A172 (cell line): ENCODE data around the gene PCDHAC2. TPM values are rescaled to one million over a fixed set of nuclear protein-coding genes. Genes with fewer than 3 reads are reported as not detected.

Experiments
- DNase-seq: peaks from one replicate; pipeline ENCODE4 v3.0.0-alpha.2; 2015; ENCODE audit warnings: low spot score
- total RNA-seq: library from RNA; depleted of rRNA; stranded (reverse); fragments of >200 nt; shearing (Covaris generic); gene quantifications from 2 replicates; pipeline ENCODE4 v1.2.3, GENCODE V29; 2014; rRNA removed

Gene PCDHAC2, protein sequence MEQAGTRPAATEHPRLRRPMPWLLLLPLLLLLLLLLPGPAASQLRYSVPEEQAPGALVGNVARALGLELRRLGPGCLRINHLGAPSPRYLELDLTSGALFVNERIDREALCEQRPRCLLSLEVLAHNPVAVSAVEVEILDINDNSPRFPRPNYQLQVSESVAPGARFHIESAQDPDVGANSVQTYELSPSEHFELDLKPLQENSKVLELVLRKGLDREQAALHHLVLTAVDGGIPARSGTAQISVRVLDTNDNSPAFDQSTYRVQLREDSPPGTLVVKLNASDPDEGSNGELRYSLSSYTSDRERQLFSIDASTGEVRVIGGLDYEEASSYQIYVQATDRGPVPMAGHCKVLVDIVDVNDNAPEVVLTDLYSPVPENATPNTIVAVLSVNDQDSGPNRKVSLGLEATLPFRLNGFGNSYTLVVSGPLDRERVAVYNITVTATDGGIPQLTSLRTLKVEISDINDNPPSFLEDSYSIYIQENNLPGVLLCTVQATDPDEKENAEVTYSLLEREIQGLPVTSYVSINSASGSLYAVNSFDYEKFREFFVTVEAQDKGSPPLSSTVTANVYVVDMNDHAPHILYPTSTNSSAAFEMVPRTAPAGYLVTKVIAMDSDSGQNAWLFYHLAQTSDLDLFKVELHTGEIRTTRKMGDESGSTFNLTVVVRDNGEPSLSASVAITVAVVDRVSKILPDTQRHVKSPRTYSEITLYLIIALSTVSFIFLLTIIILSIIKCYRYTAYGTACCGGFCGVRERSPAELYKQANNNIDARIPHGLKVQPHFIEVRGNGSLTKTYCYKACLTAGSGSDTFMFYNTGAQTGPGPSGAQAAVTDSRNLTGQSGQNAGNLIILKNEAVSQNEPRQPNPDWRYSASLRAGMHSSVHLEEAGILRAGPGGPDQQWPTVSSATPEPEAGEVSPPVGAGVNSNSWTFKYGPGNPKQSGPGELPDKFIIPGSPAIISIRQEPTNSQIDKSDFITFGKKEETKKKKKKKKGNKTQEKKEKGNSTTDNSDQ
- 3.2 and 5.1 TPM in 2 replicates for total RNA-seq

DNA sequence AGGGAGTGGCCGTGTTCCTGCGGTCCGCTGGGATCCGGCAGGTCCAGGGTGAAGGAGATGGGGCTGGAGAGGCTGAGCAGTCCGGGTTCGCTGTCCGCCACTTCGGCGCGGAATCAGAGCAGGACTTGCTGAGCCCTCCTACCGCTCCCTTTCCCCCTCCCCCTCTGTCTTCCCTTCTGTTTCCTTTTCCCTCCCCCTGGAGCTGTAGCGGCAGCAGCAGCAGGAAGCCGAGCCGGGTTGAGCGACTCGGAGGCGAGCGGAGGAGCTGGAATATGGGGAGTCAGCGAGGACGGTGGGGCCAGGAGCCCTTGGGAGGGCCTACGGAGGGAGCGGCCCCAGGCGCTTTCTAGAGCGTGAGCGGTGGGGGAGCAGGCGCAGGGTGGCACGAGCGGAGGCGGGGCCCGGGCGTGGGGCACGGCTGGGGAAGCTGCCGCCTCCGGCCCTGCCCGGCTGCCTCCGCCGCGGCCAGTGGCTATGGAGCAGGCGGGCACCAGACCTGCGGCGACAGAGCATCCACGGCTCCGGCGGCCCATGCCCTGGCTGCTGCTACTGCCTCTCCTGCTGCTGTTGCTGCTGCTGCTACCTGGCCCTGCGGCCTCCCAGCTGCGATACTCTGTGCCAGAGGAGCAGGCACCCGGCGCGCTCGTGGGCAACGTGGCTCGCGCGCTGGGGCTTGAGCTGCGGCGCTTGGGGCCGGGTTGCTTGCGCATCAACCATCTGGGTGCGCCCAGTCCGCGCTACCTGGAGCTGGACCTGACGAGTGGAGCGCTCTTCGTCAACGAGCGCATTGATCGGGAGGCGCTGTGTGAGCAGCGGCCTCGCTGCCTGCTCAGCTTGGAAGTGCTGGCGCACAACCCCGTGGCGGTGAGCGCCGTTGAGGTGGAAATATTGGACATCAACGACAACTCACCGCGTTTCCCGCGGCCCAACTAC lies at the start of gene PCDHAC2:
TSS of gene PCDHAC2 (plus strand) at position 184 of the 933 bp plus-strand sequence. CDS start at position 475, 291 bp downstream.
- DNase-seq = peak; percentile 79

DNA sequence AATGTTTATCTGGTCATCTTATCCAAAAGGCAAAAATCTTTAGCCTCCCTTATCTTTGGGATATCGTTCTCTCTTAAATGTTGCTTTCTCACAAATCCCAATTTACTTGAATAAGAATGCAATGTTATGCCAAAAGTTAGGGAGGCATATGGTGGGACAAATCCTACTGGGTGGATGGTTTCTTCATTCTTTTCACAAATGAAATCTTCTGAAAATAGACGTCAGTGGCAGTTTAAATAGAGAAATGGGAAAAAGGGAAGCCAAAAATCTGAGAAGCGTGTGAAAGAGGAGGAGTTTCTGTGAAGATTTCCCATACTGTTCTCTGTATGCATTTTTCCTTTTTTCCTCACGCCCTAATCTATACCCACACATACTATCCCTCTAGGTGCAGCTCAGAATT lies 42.7 kb upstream of the PCDHAC2 start:
- no peak for DNase-seq

GRCh38 chr5:140925806-140926442 lies 40.4 kb upstream of the PCDHAC2 start, which contains the start of gene PCDHAC1:
Gene PCDHAC1, plus strand, starts transcription at chr5:140926299. Its CDS starts 594 bp downstream, at chr5:140926893.
- DNase-seq = peak; percentile 4

DNA sequence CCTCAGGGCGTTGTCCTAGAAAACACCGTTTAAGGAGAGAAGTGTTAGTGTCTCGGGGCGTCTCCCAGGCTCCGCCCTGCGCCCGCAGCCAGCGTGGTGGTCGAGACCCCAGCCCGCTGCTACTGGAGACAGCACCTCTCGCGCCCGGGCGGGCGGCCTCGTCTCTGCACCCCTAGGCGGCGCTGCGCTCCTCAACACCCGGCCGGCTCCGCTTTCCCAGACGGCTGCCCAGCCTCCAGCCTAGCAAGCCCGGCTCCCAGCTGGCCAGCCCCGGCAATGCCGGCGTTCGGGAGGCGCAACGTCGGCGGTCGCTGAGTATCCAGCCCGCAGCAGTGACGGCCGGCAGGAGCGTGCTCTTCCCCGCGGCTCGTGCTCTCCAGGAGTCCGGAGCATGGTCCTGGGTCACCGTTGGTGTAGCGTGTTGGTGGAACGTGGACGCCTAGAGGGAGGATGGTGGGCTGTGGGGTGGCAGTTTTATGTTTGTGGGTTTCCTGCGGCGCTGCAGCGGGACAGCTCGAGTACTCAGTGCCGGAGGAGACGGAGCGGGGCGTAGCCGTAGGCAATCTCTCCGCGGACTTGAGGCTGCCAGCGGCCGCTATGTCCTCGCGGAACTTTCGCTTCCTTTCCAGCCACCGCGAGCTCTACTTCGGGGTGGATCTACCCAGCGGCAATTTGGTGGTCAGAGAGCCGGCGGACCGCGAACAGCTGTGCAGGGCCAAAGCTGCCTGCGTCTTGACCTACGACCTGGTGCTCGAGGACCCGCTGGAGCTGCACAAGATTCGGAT lies 39.6 kb upstream of the PCDHAC2 start:
- peak; percentile 75 for DNase-seq

- no peak for DNase-seq
These were observed 39.1 kb upstream of the PCDHAC2 start for GRCh38 chr5:140927228-140927573.

GRCh38 chr5:140934964-140935606 lies 31.2 kb upstream of the PCDHAC2 start:
- DNase-seq = no peak

GRCh38 chr5:140946578-140946977 lies 19.7 kb upstream of the PCDHAC2 start:
- DNase-seq = no peak

DNA sequence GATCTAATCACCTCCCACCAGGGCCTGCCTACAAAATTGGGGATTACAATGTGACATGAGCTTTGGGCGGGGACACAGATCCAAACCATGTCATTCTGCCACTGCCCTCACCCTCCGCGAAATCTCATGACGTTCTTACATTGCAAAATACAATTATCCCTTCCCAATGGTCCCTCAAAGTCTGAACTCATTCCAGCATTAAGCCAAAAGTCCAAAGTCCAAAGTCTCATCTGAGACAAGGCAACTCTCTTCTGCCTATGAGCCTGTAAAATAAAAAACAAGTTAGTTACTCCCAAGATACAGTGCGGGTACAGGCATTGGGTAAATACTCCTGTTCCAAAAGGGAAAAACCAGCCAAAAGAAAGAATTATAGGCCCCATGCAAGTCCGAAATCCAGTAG lies 14.6 kb upstream of the PCDHAC2 start:
- DNase-seq = no peak

DNA sequence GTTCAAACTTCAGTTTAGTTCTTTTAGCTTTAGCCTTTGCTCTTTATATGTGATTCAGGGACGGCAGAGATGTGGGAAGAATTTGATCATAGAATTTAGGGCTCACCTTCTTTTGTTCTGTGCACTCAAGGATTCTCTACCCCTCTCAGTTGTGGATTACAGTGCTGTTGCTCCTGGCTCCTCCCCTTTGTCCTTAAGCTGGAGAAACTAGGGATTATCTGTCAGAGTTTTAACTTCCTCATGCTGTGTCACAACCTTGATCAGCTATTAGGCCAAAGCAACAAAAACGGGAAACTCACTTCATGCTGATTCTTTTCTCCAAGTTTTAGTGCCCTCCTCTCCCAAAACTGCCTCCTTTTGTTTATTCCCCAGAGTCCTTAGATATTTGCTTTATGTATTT lies 13.0 kb upstream of the PCDHAC2 start:
- DNase-seq = no peak

GRCh38 chr5:140962190-140962589 lies 4.1 kb upstream of the PCDHAC2 start:
- DNase-seq = no peak

DNA sequence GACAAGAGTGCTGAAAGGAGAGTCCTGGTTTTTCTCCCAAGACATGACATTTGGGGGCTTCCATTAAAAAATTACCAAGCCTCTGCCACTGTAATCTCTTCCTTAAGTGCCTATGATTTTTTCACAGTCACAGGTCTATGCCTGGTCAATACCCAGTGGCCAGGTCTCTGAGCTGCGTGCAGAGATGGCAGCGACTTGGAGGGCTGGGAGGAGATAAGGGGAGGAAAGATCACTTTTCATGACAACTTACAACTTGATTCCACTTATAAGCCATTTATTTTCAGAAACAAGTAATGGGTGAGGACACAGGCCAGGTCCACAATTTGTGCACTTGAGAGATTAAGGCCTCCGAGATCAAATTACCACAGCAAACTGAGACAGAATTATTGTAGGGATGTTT lies 1.9 kb upstream of the PCDHAC2 start:
- no peak for DNase-seq

DNA sequence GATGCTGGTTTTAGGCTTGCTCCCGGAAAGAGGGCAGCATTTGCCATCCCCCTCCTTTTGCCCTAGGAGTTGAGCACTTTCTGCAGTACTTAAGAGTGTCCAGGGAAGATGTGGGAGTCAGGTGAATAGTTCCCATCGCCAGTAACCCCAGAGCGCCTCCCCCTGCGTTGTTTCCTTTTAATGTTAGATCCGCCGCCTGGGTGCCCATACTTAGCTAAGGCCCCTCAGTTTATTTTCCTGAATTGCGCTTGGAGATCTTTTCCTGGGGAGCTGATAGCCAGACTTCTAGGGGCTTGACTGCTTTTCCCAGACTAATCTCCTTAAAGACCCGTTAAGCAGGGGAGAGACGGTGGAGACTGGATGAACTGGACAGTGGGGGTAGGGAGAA lies 377 bp upstream of the PCDHAC2 start:
- no peak for DNase-seq

DNA sequence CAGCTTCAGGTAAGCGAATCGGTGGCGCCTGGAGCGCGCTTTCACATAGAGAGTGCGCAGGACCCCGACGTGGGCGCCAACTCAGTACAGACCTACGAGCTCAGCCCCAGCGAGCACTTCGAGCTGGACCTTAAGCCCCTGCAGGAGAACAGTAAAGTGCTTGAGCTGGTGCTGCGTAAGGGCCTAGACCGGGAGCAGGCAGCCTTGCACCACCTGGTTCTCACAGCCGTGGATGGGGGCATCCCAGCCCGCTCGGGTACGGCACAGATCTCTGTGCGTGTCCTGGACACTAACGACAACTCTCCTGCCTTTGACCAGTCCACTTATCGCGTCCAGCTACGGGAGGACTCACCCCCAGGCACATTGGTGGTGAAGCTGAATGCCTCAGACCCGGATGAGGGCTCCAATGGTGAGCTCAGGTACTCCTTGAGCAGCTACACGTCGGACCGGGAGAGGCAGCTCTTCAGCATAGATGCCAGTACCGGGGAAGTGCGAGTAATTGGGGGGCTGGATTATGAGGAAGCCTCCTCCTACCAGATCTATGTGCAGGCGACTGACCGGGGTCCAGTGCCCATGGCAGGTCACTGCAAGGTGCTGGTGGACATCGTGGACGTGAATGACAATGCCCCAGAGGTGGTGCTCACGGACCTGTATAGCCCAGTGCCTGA lies 1.1 kb downstream of the PCDHAC2 start:
- no peak for DNase-seq

DNA sequence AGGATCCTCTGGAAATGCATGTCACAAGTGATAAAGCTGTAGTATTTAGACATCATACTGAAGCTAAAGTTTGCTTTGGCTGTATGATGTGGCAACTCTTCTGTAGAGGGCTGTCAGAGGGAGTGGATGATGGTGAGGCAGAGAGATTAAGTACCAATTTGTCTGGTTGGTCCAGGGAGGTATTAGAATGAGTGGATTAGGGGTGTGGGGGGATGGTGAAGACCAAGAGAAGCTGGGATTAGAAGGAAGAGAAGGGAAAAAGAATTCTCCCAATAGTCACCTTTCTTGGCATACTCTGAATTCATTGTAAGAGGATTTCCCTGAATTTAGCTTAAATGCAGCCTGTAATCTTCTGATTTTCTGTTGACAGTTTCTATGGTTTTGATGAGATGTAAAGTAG lies 3.6 kb downstream of the PCDHAC2 start:
- no peak for DNase-seq

GRCh38 chr5:140973550-140973949 lies 7.3 kb downstream of the PCDHAC2 start:
- no peak for DNase-seq

GRCh38 chr5:140977003-140977402 lies 10.7 kb downstream of the PCDHAC2 start:
- no peak for DNase-seq

- DNase-seq = no peak
These were observed 12.0 kb downstream of the PCDHAC2 start for GRCh38 chr5:140978260-140978659.

- DNase-seq = no peak
These were observed 12.7 kb downstream of the PCDHAC2 start for GRCh38 chr5:140978983-140979382.
